Myocyte (in vitro differentiated cells): ENCODE results near the gene THRA. TPM values are rescaled to one million over a fixed set of nuclear protein-coding genes. Genes with fewer than 3 reads are reported as not detected.

Experiments used
- DNase-seq: peaks from one replicate; pipeline ENCODE4 v3.0.0-alpha.2; 2012; ENCODE audit warnings: low read depth
- total RNA-seq: library from RNA; depleted of rRNA; stranded (reverse); fragments of >200 nt; gene quantifications from 2 replicates; pipeline ENCODE4 v1.2.3, GENCODE V29; 2014

The THRA gene
- total RNA-seq, 1 donor from 2014 or later, result 52.5 TPM

DNA sequence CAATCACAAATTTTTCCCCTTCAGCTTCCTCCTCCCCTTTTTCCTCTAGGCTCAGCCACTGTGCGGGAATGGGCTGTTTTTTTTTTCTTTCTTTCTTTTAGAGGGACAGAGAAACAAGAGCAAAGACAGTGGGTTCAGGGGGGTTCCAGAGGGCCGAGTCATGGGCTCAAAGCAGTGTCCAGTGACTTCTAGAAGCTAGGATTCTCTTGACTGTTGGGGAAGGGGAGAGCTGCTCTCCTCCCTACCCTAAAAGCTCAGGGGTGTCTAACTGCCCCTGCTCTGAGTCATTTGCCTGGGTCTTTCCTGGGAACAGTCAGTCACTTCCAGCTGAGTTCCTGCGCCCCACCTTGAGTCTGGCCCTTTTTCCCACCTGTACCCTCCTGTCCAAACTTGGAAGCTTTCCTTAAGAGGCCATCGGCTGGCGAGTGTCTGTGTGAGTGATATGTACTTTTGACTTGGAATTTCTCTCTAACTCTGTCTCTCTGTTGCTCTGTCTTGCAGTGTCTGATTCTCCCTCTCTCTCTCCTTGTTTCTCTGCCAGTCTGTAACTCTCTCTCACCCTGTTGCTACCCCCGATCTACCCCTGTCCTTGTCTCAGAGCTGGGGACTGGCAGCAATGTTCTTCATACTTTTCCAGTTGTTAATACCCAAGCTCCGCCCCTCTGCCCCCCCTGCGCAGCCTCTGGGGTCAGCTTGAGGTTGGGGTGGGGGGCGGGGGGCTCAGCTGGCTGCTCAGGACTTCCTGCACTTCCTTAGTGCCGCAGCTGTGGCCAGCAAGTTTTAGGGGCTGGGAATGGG, 2.4 kb downstream of the THRA start:
- peak; percentile 60 for DNase-seq

DNA sequence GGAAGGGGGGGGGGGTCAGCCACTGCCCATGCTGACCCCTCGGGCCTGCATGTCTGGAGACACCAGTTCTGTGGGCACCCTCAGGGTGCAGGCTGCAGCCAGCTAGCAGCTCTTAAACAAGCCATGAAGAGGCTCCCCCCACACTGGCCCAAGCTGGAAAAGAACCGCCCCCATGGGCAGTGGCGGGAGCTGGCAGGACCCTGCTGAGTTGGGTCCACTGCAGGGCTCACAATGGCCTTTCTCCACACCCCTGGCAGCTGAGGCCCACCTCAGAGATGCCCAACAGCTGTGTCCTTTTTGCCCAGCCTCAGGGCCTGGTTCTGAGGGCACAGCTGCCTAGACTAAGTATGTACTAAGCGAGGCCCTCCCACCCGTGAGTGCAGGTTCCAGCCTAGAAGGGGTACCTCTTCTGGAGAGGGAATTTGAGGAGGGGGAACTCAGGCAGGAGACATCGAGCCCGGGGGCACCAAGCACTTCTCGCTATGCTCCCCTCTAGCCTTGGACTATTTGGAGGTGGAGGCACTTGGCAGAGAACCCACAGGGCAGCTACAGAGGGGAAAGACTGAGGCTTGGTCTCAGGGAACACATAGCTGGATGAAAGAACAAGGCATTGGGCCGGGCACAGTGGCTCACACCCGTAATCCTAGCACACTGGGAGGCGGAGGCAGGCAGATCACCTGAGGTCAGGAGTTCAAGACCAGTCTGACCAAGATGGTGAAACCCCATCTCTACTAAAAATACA, 3.2 kb downstream of the THRA start:
- DNase-seq, result peak; percentile 70

DNA sequence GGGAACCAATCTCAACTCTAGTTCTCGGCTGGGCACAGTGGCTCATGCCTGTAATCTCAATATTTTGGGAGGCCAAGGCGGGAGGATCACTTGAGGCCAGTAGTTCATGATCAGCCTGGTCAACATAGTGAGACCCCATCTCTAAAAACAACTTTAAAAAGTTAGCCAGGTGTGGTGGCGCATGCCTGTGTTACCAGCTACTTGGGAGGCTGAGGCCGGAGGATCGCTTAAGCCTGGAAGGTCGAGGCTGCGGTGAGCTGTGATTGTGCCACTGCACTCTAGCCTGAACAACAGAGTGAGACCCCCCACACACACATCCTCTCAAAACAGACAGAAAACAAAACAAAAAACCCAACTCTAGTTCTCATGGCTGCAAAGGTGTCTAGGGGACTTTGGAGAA, 4.9 kb downstream of the THRA start:
- DNase-seq, result no peak

DNA sequence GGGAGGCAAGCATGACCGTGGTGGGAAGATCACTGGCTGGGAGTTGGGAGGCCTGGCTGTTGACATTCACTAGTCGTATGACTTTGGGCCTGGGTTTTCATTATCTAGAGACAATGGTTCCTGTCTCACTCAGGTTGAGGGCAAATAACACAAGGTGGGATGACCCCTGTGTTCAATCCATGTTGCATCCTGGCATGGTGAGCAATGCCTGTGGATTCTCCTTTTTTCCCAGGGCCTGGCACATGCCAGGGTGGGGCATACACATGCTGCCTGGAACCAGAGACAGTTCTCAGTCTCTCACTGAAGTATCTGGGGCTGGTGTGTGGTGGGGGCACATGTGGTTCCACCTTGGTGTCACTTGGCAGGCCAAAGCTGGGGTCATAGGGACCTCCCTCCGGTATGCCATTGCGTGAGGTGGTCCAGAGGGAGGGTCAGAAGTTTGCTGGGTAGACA, 5.4 kb downstream of the THRA start:
- peak; percentile 78 for DNase-seq

DNA sequence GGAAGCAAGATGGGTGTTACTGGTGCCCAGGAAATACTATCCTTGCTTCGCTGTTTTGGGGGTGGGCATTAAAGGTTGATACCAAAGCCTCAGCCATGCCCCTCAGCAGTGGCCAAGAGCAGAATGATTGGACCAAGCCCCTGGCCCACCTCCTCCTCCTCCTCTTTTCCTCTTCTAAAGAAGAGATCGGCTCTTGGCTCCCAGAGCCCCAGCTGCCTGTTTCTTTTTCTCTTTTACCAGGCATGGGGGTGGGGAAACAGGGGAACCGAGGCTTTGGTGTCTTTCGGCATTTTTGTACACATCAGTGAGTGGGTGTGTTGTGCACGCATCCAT, 5.8 kb downstream of the THRA start:
- DNase-seq, result no peak

DNA sequence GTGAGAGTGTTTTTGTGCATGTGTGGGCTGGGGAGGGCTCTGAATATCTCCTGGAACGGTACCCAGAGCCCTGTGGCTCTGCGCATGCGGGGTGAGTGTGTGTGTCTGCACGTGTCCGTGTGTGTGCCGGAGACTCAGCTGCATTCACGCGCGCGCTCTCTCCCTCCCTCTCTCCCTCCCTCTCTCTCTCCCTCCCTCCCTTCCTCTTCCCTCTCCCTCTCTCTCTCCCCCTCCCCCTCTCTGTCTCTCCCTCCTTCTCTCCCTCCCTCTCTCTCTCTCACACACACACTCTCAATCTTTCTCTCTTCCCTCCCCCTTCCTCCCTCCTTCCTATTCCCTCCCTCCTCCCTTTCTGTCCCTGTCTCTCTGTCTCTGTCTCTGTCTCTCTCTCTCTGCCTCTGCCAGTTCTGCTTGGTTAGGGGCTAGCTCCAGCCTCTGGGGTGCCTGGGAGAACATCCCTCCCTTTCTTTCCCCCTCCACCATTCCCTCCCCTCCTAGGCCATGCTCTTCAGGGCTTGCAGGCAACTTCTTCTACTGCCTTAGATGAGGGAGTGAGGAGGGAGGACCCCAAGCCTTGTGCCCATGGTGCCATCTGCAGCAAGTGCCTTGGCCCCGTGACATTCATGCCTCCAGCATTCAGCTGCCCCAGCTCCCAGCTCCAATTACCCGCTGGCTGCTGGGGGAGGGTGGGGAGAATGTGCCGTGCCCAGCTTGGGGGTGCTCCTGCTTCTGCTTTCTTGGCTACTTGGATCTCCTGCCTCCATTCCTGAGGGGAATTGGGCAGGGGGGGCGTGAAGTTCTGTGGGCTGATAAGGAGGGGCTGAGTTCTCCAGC, 6.4 kb downstream of the THRA start:
- DNase-seq, result peak; percentile 95

DNA sequence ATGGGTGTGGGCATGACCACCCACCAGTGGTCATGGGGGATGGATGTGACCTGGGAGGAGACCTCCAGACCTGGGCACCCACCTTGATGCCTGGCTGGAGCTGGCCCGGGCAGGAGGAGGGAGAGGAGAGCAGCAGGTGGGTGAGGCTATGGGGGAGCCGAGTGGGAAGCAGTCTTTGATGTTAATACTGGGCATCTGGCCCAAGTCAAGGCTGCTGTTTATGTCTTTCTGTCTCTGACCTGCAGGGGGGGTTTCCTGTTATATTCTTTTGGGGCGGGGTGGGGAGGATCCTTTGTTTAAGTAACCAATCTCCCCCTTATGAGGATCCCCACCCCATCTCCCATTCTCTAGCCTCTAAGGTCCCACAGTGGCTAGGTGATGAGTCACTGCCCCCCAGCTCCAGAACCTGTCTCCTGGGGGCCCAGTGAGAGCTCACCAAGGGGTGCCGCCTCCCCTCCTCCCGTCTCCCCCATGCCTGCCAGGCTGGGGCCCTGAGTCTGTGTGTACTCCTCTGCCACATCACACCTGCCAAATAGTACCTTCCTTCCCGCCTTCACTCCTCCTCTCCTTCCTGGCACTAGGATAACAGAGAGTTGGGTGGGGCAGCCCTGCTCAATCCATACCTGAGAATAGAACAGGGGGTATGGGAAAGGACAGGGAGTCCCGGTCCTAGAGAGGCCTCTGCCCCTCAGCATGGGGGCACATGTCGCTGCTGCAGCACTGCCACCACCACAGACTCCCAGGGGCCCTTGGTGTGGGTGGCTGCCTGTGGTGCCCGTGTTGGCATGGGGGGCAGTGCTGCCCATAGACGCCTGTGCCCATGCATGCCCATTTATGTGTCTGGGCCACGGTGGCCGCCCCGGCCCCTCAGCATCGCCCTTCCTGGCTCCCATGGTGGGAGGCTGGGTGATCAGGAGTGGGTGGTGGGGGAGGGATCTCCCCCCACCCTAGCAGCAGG, 7.3 kb downstream of the THRA start:
- peak; percentile 85 for DNase-seq

DNA sequence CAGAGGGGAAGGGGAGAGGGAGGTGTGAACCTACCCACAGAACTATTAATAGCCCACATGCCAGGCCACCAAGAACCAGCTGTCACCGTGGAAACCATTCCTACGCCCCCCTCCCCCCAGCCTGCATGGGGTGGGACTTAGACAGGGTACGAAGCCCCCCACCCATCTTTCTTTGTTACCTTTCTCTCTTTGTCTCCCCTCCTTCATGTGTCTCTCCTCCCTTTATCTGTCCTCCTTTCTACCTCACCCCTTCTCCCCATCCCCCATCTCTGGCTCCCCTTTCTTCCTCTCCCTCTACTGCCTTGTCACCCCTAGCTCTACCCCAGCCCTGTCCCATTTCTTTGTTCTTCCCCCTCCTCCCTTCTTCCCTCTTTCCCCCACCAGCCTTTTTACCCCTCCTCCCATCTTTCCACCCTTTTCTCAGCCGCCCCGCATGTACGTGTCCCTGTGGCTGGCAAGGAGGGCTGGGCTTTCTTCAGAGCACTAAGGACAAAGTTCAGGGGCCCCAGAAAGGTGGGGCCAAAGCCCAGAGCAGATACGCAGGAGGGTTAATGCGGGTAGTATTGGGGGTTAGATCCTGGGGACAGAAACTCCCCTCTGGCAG, 8.0 kb downstream of the THRA start:
- DNase-seq, result peak; percentile 80

DNA sequence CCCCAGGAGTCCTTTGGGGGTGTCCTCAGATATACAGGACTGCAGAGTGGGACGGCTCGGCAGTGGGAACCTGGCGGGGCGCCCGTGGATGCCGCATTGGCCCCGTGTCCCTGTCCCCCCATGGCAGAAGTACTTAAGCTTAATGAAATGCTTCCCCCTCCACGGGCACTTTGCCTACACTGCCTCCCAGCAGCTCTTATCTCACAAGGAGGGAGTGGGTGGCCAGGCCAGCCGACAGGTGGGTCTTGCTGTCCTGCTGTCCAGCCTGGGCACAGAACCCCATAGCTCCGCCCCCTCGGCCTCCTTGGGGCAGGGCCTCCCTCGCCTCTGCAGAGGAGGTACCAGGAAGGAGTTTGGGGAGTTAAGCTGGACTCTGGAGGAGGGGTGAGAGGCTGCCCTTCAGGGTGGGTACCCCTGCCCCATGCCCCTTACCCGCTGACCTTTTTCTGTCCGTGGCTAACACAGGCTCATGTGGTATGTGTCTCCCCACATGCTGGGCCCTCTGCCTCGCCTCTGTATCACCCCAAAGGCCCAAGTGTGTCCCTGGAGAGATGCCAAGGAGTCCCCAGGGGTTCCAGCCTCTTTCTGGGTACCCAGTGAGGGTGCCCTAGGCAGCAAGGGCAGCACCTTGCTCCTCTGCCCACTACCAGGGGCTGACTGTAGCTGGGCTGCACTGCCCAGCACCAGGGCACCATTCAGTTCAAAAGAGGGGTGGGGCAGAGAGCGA, 8.7 kb downstream of the THRA start:
- DNase-seq, result peak; percentile 92

DNA sequence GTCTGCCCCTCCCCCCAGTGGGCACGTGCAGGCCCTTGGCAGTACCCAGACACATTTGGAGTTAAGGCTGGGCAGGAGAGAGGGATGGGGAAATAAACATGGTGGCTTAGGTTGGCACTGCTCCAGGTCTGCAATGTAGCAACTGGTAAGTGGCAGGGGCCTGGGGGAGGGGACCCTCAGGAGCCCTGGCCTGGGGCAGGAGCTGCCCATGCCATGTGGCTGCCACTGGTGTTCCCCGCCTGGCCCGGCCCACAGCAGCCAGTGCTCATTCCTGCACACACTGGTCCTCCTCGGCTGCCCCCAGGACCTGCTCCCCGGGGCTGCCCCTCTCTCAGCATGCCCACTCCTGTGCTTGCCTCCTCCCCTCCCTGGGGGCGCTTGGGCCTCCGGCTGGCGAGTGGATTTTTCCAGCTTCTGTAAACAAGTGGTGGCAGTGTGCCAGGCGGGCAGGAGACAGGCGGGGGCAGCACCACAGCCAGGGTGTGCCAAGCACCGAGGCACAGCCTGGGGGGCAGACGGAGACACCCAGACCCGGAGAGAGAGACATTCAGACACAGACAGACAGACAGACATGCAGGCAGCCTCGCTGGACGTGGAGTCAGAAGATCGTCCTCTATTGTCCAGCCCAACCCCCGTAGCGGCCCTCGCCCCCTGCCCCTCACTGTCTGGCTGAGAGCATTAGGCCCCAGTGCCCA, 9.4 kb downstream of the THRA start:
- DNase-seq, result peak; percentile 96

DNA sequence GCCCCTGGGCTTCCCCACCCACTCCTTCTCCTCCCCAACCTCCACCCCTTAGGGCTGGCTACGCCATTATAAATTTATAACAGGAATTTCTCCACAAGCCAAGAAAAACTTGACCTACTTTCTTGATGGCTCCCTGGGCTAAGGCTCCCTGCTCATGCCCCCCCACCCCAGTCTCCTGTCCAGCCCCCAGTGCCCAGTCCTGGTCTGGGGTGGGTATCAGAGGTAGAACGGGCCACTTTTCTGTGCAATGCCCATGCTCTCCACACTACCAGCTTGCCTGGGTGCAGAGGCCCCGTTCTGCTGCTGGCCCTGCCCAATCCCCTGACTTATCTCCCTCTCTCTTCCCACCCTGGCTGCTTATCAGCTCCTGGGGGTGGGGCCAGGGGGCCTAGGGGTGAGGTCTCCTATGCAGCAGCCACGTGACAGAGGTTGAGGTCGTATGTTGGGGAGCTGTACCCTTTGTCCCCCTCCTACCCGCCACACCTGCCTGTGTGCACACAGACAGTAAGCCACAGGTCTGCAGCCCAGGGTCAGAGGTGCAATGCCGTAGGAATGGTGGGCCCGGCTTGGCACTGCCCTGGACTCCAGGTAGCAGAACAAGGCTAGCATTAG, 10.1 kb downstream of the THRA start:
- no peak for DNase-seq

DNA sequence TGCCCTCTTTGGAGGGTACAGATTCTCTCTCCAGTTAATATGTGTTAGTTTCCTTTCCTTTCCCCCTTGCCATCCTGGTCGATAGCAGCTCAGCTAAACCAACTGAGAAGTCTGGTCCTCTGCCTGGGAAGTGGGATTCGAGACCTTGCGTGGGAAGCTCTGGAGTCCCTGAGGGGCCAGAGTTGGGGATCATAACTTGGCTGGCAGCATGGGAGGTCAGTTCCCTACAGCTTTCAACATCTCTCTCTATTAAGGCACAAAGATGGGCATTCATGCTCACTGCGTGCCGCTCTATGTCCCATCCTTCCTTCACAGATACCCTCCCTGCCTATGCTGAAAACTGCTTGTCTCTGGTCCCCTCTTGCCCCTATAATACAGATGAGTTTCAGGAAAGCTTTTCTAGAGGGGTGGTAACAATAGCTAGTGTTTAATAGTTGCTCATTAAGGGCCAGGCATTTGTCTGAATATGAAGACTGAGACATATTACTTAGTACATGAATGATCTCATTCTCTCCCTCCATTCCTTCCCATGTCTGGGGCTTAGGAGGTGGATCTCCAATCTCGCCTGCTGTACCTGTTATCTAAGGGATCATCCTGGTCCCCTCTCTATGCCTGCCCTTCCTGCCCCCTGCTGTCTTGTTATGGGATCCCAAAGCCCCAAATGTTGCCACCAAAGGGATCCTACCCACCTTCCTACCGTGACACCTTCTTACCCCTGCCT, 10.8 kb downstream of the THRA start:
- DNase-seq, result no peak

DNA sequence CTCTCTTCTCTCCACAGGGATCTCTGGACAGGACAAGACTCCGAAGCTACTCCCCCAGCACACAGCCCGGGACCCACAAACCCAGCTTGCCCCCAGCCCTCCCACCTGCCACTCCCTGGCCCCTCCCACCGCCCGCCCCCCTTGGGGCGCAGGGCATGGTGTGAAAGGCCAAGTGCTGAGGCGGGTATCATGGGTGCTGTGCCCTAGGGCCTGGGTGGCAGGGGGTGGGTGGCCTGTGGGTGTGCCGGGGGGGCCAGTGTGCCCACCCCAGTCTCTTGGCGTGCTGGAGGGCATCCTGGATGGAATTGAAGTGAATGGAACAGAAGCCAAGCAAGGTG, 11.4 kb downstream of the THRA start:
- DNase-seq, result no peak

DNA sequence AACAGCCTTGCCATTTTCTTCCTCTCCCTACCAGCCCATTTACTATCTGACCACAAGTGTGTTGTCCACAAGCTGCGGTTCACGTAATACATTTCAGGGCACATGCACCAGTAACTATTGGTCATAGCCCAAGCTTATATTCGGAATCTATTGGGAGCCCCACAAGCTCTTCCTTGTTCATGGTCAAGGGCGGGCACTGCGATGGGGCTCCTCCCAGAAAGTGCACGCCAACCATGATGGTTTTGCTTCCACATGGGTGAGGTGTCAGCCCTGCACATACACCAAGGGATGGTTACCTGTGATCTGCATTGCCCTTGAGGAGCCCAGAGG, 12.1 kb downstream of the THRA start:
- DNase-seq, result no peak

DNA sequence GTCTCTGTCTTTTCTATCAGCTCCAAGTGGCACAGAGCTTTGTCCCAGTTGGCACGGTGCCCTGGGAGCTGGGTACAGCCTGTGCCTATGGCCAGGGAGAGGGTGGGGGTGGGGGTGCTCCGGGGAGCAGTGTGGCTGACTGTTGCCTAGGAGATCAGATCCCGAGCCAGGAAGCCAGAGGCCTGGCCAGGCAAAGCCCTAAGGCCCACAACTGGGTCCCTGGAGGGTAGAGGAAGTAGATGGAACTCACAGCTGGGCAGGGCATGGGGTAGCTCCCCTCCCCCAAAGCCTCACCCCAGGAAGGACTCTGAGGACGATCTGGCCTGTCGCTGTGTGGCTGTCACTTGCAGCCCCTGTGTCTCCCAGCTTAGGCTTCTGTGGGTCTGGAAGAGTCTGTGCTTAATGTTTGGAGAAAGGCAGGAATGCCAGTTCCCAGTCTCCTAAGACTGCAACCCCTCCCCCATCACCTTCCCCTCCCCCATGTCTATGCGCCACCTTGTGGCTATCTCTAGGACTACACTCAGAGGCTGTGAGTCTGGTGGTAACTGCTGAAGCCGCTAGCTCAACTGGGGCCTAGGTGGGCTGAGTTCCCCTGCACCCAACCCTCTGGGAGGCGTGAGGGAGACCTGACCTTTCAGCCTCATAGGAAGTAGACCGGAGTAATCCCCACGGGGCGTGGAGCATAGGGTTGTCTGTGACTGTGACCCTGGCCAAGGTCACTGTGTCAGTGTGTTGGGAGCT, 12.6 kb downstream of the THRA start:
- DNase-seq, result peak; percentile 84

DNA sequence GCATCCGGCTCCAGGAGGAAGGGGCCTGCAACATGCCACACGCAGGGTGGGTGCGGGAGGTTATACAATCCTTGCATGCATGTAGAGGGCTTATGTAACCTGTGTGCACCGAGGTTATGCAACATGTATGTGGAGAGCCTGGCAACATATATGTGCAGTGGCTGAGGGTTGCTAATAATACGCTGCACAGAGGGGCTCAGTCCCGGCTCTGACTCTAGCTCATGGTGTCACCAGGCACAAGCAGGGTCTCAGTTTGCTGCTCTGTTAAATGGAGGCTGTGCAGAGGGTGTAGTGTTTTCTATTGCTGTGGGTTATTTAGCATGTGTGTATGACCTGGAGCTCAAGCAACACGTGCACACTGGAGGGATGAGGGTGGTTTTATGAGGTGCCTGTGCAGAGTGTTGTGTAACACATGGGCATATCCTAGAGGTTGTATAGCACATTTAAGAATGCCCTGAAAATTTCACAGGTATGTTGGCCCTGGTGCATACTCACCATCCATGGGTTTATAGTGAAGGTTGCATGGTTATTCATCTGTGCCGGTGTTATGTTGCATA, 13.3 kb downstream of the THRA start:
- DNase-seq, result no peak

DNA sequence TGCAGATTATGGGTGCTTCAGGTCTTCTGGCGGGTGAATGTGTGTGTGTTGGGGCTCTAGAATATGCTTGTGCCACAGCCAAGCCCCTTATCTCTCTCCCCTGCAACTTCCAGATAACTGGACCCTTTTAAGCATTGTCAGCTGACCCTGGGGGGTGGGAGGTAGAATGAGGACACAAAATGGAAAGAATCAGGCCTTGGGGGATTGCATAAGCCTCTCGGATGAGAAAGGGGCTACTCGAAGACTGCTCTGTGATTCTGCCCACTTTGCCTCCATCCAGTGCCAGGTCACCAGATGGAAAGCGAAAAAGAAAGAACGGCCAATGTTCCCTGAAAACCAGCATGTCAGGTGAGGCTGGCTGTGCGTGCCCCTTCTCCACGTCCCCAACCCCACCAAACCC, 13.8 kb downstream of the THRA start:
- no peak for DNase-seq
